Thyroid gland (tissue), 4 donors: ENCODE data around the gene RPL41. TPM values are rescaled to one million over a fixed set of nuclear protein-coding genes. Genes with fewer than 3 reads are reported as not detected.

Source experiments
- DNase-seq, 2 donors: peaks; one replicate each; pipeline ENCODE4 v3.0.0-alpha.2; 2019
- H3K27ac ChIP-seq, 3 donors: fragments of 200-600 bp; sonication (generic); 1 replicate in 2 of 3; 2 replicates in 1 of 3; pipeline ENCODE4 v1.5.1; 2016 to 2019; ENCODE audit warnings: mild to moderate bottlenecking in 1 of 3, moderate library complexity in 1 of 3
- H3K27me3 ChIP-seq: fragments of 200-600 bp; sonication (generic); one replicate; pipeline ENCODE4 v1.5.1; 2019
- H3K36me3 ChIP-seq, 2 donors: fragments of 200-600 bp; sonication (generic); one replicate each; pipeline ENCODE4 v1.5.1; 2016 to 2019
- H3K4me1 ChIP-seq, 2 donors: fragments of 200-600 bp; sonication (generic); one replicate each; pipeline ENCODE4 v1.5.1; 2017 to 2019
- H3K4me3 ChIP-seq, 3 donors: fragments of 200-600 bp; sonication (generic); replicated peaks in 1 of 3; 1 replicate in 2 of 3; 2 replicates in 1 of 3; pipeline ENCODE4 v1.5.1; 2016; ENCODE audit warnings: mild to moderate bottlenecking in 1 of 3
- H3K9me3 ChIP-seq: fragments of 200-600 bp; sonication (generic); one replicate; pipeline ENCODE4 v1.5.1; 2017
- CTCF ChIP-seq, 6 experiments: fragments of 200-600 bp in 3 of 6; fragments of 450-650 bp in 3 of 6; sonication (generic) in 3 of 6; IDR thresholded peaks; one replicate each; pipeline ENCODE4 v1.5.1; 2016 to 2019; ENCODE audit warnings: antibody characterized with exemption in 6 of 6, mild to moderate bottlenecking in 2 of 6, inconsistent platforms in 1 of 6, moderate library complexity in 1 of 6
- POLR2A ChIP-seq, 2 donors: fragments of 450-650 bp; IDR thresholded peaks; one replicate each; pipeline ENCODE4 v1.6.1; 2017; ENCODE audit warnings: antibody characterized with exemption in 2 of 2, mild to moderate bottlenecking in 2 of 2, moderate library complexity in 1 of 2
- WGBS, 2 donors: methylation state at CpG; one replicate each; pipeline ENCODE4 v1.1.5; 2017; 5-methylcytosine and 5-hydroxymethylcytosine counted together
- intact Hi-C: fragments of 100-400 bp; cut with DNase I; formaldehyde crosslinking; loops from one replicate; pipeline ENCODE4 v1.15.1; 2023
- total RNA-seq, 4 donors: library from RNA; depleted of rRNA; stranded (reverse); fragments of >200 nt; gene quantifications; one replicate each; pipeline ENCODE4 v1.2.3, GENCODE V29; 2016

RPL41 gene
- total RNA-seq, 4 donors from 2014 or later: 1,344 to 2,817 (median 2,330) TPM

- intact Hi-C loops: no loop called here
- H3K27me3 ChIP-seq: no peaks in the 10 kb centered on the region
- H3K36me3 ChIP-seq: peaks cover 16 to 28% of the 10 kb centered on the region in 2 donors
- H3K27ac ChIP-seq: peak overlapping the region; percentile 16 to 50 (median 37)
- TF ChIP-seq POLR2A (IDR thresholded peaks at IDR 0.05) (no peak), CTCF (IDR thresholded peaks at IDR 0.05) (no peak)
- peaks cover 10 to 24% of the 10 kb centered on the region in 2 donors for H3K4me1 ChIP-seq
- no peaks in the 10 kb centered on the region for H3K9me3 ChIP-seq
- 77 to 82% methylated on average over 13 of the region's 13 CpGs for WGBS, 2 donors
- DNase-seq: no peak
- H3K4me3 ChIP-seq: no peak overlapping the region
These were observed 30.3 kb downstream of the RPL41 start for GRCh38 chr12:56146492-56147460.

- TF ChIP-seq CTCF (IDR thresholded peaks at IDR 0.05) (no peak), POLR2A (IDR thresholded peaks at IDR 0.05) (no peak)
- intact Hi-C loops: no loop called here
- 69 to 71% methylated on average over 3 of the region's 3 CpGs for WGBS, 2 donors
- Histone ChIP-seq H3K4me3 (no peak overlapping the region), H3K4me1 (peaks cover 18 to 34% of the 10 kb centered on the region in 2 donors), H3K27me3 (no peaks in the 10 kb centered on the region), H3K36me3 (no peaks in the 10 kb centered on the region), H3K27ac (no peak overlapping the region), H3K9me3 (no peaks in the 10 kb centered on the region)
- DNase-seq: no peak
These were observed 34.1 kb downstream of the RPL41 start for GRCh38 chr12:56150563-56150962.

GRCh38 chr12:56151672-56152131, 35.3 kb downstream of the RPL41 start:
- H3K36me3 ChIP-seq: no peaks in the 10 kb centered on the region
- no peaks in the 10 kb centered on the region for H3K9me3 ChIP-seq
- peak in 4 of 6 experiments; percentile 27 to 55 (median 37) for TF ChIP-seq CTCF (IDR thresholded peaks at IDR 0.05)
- TF ChIP-seq POLR2A (IDR thresholded peaks at IDR 0.05): no peak
- DNase-seq: peak; percentile 56 to 57
- H3K27me3 ChIP-seq: no peaks in the 10 kb centered on the region
- WGBS, 2 donors: 7 to 10% methylated on average over 11 to 12 of the region's 12 CpGs
- peak overlapping the region; percentile 89 to 96 (median 92) for H3K27ac ChIP-seq
- peak overlapping the region; percentile 37 to 73 (median 49) for H3K4me3 ChIP-seq
- intact Hi-C loops: no loop called here
- peaks cover 15 to 30% of the 10 kb centered on the region in 2 donors for H3K4me1 ChIP-seq

- Histone ChIP-seq H3K36me3 (no peaks in the 10 kb centered on the region), H3K27me3 (no peaks in the 10 kb centered on the region), H3K4me3 (peak within 1 kb of the TSS; percentile 37 to 73 (median 49)), H3K9me3 (no peaks in the 10 kb centered on the region), H3K27ac (peak within 1 kb of the TSS; percentile 89 to 96 (median 92)), H3K4me1 (peaks cover 19 to 30% of the 10 kb centered on the region in 2 donors)
- intact Hi-C loops: no loop called here
- 0 to 1% methylated on average over 28 to 32 of the region's 37 CpGs for WGBS, 2 donors
- peak; percentile 94 for DNase-seq
- peak in 1 of 2 donors; percentile 83 for TF ChIP-seq POLR2A (IDR thresholded peaks at IDR 0.05)
- TF ChIP-seq CTCF (IDR thresholded peaks at IDR 0.05): peak in 1 of 6 experiments; percentile 17
These were observed 35.8 kb downstream of the RPL41 start, which contains the start of gene MYL6B for GRCh38 chr12:56152132-56152755. Gene MYL6B (plus strand): TSS chr12:56152587. CDS start chr12:56153919, 1,332 bp downstream.
